Measurements from ENCODE around the gene CEACAM19.
"Not testable (repeated sequence)": the region's sequence is repeated elsewhere in the genome, so short reads cannot be mapped to it uniquely, and the experiment has no call there.

The CEACAM19 gene

GRCh38 chr19:44675521-44675920 is 4.2 kb downstream of the CEACAM19 start:
- DNase-seq (ENCODE audit: low read depth in 2 of 2), result no peak

GRCh38 chr19:44677019-44677811 is 5.9 kb downstream of the CEACAM19 start:
- DNase-seq (ENCODE audit: low read depth in 2 of 2), result no peak

- no peak for DNase-seq (ENCODE audit: low read depth in 2 of 2)
Observed at GRCh38 chr19:44680536-44680935, 9.3 kb downstream of the CEACAM19 start.

GRCh38 chr19:44681992-44682790 is 10.9 kb downstream of the CEACAM19 start:
- no peak for DNase-seq (ENCODE audit: low read depth in 2 of 2)

- no peak for DNase-seq (ENCODE audit: low read depth in 2 of 2)
Observed at GRCh38 chr19:44682807-44683206, 11.5 kb downstream of the CEACAM19 start.

GRCh38 chr19:44683434-44684210 is 12.3 kb downstream of the CEACAM19 start:
- DNase-seq (ENCODE audit: low read depth in 2 of 2), result no peak

- not testable (repeated sequence) for DNase-seq (ENCODE audit: low read depth in 2 of 2)
Observed at GRCh38 chr19:44684396-44684795, 13.1 kb downstream of the CEACAM19 start.

- no peak for DNase-seq (ENCODE audit: low read depth in 2 of 2)
Observed at GRCh38 chr19:44684892-44685863, 13.9 kb downstream of the CEACAM19 start.

- no peak for DNase-seq (ENCODE audit: low read depth in 2 of 2)
Observed at GRCh38 chr19:44685877-44686276, 14.6 kb downstream of the CEACAM19 start.

GRCh38 chr19:44686896-44687295 is 15.6 kb downstream of the CEACAM19 start:
- no peak for DNase-seq (ENCODE audit: low read depth in 2 of 2)

GRCh38 chr19:44687888-44688287 is 16.6 kb downstream of the CEACAM19 start:
- DNase-seq (ENCODE audit: low read depth in 2 of 2), result no peak

- DNase-seq (ENCODE audit: low read depth in 2 of 2), result peak; percentile 73 to 83
Observed at GRCh38 chr19:44689290-44690130, 18.2 kb downstream of the CEACAM19 start.

GRCh38 chr19:44690131-44690440 is 18.8 kb downstream of the CEACAM19 start:
- DNase-seq (ENCODE audit: low read depth in 2 of 2), result no peak

- DNase-seq (ENCODE audit: low read depth in 2 of 2), result no peak
Observed at GRCh38 chr19:44692379-44692721, 21.1 kb downstream of the CEACAM19 start.

GRCh38 chr19:44694184-44694579 is 22.9 kb downstream of the CEACAM19 start:
- peak in 1 of 2 donors; percentile 23 for DNase-seq (ENCODE audit: low read depth in 2 of 2)

- no peak for DNase-seq (ENCODE audit: low read depth in 2 of 2)
Observed at GRCh38 chr19:44696939-44697669, 25.8 kb downstream of the CEACAM19 start.

- no peak for DNase-seq (ENCODE audit: low read depth in 2 of 2)
Observed at GRCh38 chr19:44697670-44698034, 26.4 kb downstream of the CEACAM19 start.

GRCh38 chr19:44698492-44699201 is 27.4 kb downstream of the CEACAM19 start, which contains the start of gene CEACAM16:
Gene CEACAM16, plus strand, starts transcription at chr19:44699151. Its CDS starts 2,306 bp downstream, at chr19:44701457.
- DNase-seq (ENCODE audit: low read depth in 2 of 2), result no peak

- DNase-seq (ENCODE audit: low read depth in 2 of 2), result no peak
Observed at GRCh38 chr19:44700547-44700946, 29.3 kb downstream of the CEACAM19 start.
